A673 (cell line): ENCODE results near the gene CETP.

Experiments
- EZH2 ChIP-seq: fragments of 200-600 bp; sonication (generic); IDR thresholded peaks from 2 replicates; pipeline ENCODE4 v1.6.1; 2017; ENCODE audit warnings: borderline replicate concordance, low read depth, mild to moderate bottlenecking, mixed read lengths, antibody characterized with exemption, low read length; ENCODE audit not compliant: poor library complexity, severe bottlenecking
- TF ChIP-seq, protein P1 (sequence below): fragments of 300-800, 200-600 bp; sonication (generic); conservative IDR thresholded peaks from 2 replicates; pipeline ENCODE4 v1.5.1; 2017; ENCODE audit warnings: low read depth, mild to moderate bottlenecking, antibody characterized with exemption, low read length, moderate library complexity, mixed read lengths

DNA sequence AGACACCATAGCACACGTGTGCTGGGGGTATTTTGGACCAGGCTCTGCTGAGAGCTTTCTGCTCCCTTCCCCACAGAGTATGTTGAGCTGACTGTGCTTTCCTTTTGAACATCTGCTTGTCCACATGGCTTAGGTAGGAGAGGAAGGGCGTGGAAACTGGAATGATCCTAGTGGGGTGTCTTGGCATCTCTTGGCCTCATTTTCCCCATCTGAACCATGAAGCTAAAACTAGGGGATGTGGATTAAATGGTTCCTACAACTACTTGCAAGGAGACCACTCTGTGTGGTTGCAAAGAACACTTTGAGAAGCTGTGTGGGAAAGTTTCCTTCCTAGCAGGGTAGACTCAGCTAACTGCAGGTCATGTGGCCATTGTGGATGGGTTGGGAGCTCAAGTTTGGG is 20.9 kb downstream of the CETP start:
- TF ChIP-seq, protein P1, sequence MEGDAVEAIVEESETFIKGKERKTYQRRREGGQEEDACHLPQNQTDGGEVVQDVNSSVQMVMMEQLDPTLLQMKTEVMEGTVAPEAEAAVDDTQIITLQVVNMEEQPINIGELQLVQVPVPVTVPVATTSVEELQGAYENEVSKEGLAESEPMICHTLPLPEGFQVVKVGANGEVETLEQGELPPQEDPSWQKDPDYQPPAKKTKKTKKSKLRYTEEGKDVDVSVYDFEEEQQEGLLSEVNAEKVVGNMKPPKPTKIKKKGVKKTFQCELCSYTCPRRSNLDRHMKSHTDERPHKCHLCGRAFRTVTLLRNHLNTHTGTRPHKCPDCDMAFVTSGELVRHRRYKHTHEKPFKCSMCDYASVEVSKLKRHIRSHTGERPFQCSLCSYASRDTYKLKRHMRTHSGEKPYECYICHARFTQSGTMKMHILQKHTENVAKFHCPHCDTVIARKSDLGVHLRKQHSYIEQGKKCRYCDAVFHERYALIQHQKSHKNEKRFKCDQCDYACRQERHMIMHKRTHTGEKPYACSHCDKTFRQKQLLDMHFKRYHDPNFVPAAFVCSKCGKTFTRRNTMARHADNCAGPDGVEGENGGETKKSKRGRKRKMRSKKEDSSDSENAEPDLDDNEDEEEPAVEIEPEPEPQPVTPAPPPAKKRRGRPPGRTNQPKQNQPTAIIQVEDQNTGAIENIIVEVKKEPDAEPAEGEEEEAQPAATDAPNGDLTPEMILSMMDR, result no peak
- TF ChIP-seq EZH2, result no peak
